ENCODE data around the gene TICAM1. TPM values are rescaled to one million over a fixed set of nuclear protein-coding genes. Genes with fewer than 3 reads are reported as not detected.

The TICAM1 gene
- total and polyA plus RNA-seq, 2 of the 13 experiments (the other 11 are each of a cell fraction or from before 2014, with no cell fraction given): 0.33 to 0.95 TPM

DNA sequence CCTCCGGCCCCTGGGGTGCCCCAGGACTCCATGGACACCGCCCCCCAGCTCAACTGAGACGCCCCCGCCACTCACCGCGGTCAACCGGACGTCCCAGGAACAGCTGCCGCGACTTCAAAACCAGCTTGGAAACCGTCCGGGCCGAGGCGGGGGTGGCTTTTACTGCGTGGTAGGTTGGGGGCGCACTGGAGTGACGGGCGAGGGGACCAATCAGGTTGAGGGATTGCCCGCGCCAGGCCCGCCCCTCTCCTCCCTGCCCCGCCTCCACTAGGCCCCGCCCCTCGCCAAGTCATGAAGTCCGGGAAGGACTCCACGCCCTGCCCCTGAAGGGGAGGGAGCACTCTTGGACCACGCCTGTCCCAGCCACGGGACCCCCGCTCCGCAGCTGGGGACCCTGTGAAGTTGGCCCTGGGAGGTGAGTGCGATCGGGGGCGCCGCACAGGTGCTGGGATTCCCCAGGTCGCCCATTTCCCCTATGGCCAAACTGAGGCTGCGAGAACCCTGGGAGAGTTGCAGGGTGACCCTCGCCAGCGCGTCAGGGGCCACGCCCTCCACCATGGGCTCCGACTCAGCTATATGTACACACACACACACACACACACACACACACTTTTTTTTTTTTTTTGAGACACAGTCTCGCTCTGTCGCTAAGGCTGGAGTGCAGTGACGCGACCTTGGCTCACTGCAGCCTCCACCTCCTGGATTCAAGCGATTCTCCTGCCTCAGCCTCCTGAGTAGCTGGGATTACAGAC is 36.2 kb upstream of the TICAM1 start, which contains the start of gene PLIN3 (continued):
- TF ChIP-seq, protein P1, sequence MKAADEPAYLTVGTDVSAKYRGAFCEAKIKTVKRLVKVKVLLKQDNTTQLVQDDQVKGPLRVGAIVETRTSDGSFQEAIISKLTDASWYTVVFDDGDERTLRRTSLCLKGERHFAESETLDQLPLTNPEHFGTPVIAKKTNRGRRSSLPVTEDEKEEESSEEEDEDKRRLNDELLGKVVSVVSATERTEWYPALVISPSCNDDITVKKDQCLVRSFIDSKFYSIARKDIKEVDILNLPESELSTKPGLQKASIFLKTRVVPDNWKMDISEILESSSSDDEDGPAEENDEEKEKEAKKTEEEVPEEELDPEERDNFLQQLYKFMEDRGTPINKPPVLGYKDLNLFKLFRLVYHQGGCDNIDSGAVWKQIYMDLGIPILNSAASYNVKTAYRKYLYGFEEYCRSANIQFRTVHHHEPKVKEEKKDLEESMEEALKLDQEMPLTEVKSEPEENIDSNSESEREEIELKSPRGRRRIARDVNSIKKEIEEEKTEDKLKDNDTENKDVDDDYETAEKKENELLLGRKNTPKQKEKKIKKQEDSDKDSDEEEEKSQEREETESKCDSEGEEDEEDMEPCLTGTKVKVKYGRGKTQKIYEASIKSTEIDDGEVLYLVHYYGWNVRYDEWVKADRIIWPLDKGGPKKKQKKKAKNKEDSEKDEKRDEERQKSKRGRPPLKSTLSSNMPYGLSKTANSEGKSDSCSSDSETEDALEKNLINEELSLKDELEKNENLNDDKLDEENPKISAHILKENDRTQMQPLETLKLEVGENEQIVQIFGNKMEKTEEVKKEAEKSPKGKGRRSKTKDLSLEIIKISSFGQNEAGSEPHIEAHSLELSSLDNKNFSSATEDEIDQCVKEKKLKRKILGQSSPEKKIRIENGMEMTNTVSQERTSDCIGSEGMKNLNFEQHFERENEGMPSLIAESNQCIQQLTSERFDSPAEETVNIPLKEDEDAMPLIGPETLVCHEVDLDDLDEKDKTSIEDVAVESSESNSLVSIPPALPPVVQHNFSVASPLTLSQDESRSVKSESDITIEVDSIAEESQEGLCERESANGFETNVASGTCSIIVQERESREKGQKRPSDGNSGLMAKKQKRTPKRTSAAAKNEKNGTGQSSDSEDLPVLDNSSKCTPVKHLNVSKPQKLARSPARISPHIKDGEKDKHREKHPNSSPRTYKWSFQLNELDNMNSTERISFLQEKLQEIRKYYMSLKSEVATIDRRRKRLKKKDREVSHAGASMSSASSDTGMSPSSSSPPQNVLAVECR (CRISPR knock-in tag; IDR thresholded peaks at IDR 0.05; ENCODE audit: borderline replicate concordance): peak; percentile 81; the same call in 1 of the 2 replicates
- TF ChIP-seq ZNF781 (CRISPR knock-in tag; IDR thresholded peaks at IDR 0.05; ENCODE audit: borderline replicate concordance, not compliant biosample characterization) (no peak), ZNF678 (CRISPR knock-in tag; IDR thresholded peaks at IDR 0.05) (no peak), ZMYM2 (CRISPR knock-in tag; IDR thresholded peaks at IDR 0.05) (peak; percentile 97), SP1 (IDR thresholded peaks at IDR 0.05) (peak; percentile 40; the same call in 1 of the 2 replicates), SP1 (CRISPR knock-in tag; IDR thresholded peaks at IDR 0.05) (peak; percentile 93), HNRNPUL1 (IDR thresholded peaks at IDR 0.05; ENCODE audit: low read depth, low read length) (no peak), ZNF232 (CRISPR knock-in tag; IDR thresholded peaks at IDR 0.05; ENCODE audit: borderline replicate concordance) (no peak)
- TF ChIP-seq, protein P2, sequence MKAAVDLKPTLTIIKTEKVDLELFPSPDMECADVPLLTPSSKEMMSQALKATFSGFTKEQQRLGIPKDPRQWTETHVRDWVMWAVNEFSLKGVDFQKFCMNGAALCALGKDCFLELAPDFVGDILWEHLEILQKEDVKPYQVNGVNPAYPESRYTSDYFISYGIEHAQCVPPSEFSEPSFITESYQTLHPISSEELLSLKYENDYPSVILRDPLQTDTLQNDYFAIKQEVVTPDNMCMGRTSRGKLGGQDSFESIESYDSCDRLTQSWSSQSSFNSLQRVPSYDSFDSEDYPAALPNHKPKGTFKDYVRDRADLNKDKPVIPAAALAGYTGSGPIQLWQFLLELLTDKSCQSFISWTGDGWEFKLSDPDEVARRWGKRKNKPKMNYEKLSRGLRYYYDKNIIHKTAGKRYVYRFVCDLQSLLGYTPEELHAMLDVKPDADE (CRISPR knock-in tag; IDR thresholded peaks at IDR 0.05): no peak
- TF ChIP-seq, protein P3, sequence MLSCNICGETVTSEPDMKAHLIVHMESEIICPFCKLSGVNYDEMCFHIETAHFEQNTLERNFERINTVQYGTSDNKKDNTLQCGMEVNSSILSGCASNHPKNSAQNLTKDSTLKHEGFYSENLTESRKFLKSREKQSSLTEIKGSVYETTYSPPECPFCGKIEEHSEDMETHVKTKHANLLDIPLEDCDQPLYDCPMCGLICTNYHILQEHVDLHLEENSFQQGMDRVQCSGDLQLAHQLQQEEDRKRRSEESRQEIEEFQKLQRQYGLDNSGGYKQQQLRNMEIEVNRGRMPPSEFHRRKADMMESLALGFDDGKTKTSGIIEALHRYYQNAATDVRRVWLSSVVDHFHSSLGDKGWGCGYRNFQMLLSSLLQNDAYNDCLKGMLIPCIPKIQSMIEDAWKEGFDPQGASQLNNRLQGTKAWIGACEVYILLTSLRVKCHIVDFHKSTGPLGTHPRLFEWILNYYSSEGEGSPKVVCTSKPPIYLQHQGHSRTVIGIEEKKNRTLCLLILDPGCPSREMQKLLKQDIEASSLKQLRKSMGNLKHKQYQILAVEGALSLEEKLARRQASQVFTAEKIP (CRISPR knock-in tag; IDR thresholded peaks at IDR 0.05; ENCODE audit: borderline replicate concordance): no peak
- TF ChIP-seq, protein P4, sequence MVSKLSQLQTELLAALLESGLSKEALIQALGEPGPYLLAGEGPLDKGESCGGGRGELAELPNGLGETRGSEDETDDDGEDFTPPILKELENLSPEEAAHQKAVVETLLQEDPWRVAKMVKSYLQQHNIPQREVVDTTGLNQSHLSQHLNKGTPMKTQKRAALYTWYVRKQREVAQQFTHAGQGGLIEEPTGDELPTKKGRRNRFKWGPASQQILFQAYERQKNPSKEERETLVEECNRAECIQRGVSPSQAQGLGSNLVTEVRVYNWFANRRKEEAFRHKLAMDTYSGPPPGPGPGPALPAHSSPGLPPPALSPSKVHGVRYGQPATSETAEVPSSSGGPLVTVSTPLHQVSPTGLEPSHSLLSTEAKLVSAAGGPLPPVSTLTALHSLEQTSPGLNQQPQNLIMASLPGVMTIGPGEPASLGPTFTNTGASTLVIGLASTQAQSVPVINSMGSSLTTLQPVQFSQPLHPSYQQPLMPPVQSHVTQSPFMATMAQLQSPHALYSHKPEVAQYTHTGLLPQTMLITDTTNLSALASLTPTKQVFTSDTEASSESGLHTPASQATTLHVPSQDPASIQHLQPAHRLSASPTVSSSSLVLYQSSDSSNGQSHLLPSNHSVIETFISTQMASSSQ (IDR thresholded peaks at IDR 0.05; ENCODE audit: low read depth): no peak
- TF ChIP-seq, protein P4 (CRISPR knock-in tag; IDR thresholded peaks at IDR 0.05; ENCODE audit: borderline replicate concordance): 0 out of 2 replicates have a peak, but pooled peaks have one; percentile 35
- TF ChIP-seq, protein P5, sequence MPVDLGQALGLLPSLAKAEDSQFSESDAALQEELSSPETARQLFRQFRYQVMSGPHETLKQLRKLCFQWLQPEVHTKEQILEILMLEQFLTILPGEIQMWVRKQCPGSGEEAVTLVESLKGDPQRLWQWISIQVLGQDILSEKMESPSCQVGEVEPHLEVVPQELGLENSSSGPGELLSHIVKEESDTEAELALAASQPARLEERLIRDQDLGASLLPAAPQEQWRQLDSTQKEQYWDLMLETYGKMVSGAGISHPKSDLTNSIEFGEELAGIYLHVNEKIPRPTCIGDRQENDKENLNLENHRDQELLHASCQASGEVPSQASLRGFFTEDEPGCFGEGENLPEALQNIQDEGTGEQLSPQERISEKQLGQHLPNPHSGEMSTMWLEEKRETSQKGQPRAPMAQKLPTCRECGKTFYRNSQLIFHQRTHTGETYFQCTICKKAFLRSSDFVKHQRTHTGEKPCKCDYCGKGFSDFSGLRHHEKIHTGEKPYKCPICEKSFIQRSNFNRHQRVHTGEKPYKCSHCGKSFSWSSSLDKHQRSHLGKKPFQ (CRISPR knock-in tag; IDR thresholded peaks at IDR 0.05; ENCODE audit: insufficient replicate concordance): peak; percentile 84

All from HepG2 (cell line).